Glutamatergic neuron (in vitro differentiated cells): ENCODE results near the gene SAMMSON. TPM values are rescaled to one million over a fixed set of nuclear protein-coding genes. Genes with fewer than 3 reads are reported as not detected.

ENCODE experiments used
- DNase-seq: peaks from one replicate; pipeline ENCODE4 v3.0.0; 2022
- H3K27ac Mint-ChIP-seq: one replicate; pipeline ENCODE4 v1.8.0; 2020; ENCODE audit warnings: mild to moderate bottlenecking, mixed read lengths, inconsistent platforms; ENCODE audit not compliant: unreplicated experiment
- H3K27me3 Mint-ChIP-seq: one replicate; pipeline ENCODE4 v1.8.0; 2020; ENCODE audit warnings: mild to moderate bottlenecking, moderate library complexity, mixed read lengths, inconsistent platforms; ENCODE audit not compliant: unreplicated experiment
- H3K36me3 Mint-ChIP-seq: one replicate; pipeline ENCODE4 v1.8.0; 2020; ENCODE audit warnings: mild to moderate bottlenecking, mixed read lengths, inconsistent platforms; ENCODE audit not compliant: unreplicated experiment
- H3K4me1 Mint-ChIP-seq: one replicate; pipeline ENCODE4 v1.8.0; 2020; ENCODE audit warnings: mild to moderate bottlenecking, low read depth, mixed read lengths, inconsistent platforms; ENCODE audit not compliant: unreplicated experiment
- H3K4me3 Mint-ChIP-seq: one replicate; pipeline ENCODE4 v1.8.0; 2020; ENCODE audit warnings: mild to moderate bottlenecking, mixed read lengths, inconsistent platforms; ENCODE audit not compliant: unreplicated experiment
- H3K9me3 Mint-ChIP-seq: one replicate; pipeline ENCODE4 v1.8.0; 2020; ENCODE audit warnings: mild to moderate bottlenecking, moderate library complexity, mixed read lengths, inconsistent platforms; ENCODE audit not compliant: unreplicated experiment
- CTCF ChIP-seq: fragments of 200-600 bp; sonication (generic); IDR thresholded peaks from one replicate; pipeline ENCODE4 v1.5.0; 2021; ENCODE audit not compliant: partially characterized antibody, unreplicated experiment
- total RNA-seq: library from RNA; stranded (reverse); fragmentation: NEBNext Ultra II Directional; extraction: Animal tissue kit (Norgen Biotek cat#: 25700); gene quantifications from one replicate; pipeline ENCODE4 v1.2.1, GENCODE V29; 2021; ENCODE audit not compliant: unreplicated experiment

SAMMSON gene
- total RNA-seq, 1 donor from 2014 or later, result not detected

DNA sequence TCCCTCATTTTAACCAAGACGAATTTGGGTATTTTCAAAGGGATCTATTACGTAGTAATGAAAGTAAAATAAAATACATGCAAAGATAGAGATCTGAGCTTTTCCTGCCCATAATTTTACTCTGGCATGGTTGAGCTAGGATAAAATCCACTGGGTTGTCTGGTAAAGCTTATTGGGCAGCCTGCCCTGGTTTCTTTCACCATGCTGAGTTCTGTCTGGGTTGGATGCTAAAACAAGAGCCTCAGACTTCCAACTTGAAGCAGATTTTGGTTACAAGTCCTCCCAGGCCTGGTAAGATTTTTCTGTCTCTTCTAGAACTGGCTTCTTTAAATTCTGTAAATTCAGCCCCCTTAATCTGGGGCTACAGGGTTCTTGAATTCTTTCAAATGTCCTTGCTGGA, 86.8 kb downstream of the SAMMSON start:
- Mint-ChIP-seq H3K27me3 (no peaks in the 10 kb centered on the region), H3K9me3 (no peaks in the 10 kb centered on the region)

DNA sequence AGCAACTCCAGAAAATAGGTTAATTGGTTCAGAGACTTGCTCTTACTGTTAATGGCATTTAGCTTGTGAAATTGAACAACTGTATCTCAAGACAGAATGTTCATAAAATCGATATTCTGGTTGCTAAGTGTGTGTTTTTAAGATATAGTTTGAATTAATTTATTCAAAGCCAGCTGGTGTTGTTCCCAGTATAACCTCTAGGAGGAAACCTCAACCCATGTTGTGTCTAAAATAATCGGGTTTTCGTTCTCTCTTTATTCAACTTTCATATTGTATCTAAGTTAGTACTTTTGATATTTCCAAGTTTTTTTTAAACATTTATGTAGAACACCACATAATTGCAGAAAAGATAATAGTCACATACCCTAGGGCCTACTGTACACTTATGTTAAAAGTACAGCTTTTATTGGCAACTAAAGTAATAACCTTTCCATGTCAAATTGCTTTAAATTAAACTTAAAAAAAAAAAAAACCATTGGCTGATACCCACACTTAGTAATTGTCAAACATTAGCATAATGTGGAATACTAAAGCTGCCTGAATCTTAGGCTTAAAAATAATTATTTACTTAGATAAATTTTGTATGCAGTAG, 90.9 kb downstream of the SAMMSON start:
- Mint-ChIP-seq H3K4me1 (peaks cover 6% of the 10 kb centered on the region), H3K27me3 (no peaks in the 10 kb centered on the region), H3K4me3 (no peak overlapping the region), H3K27ac (no peak overlapping the region), H3K36me3 (no peaks in the 10 kb centered on the region), H3K9me3 (no peaks in the 10 kb centered on the region)
- peak; percentile 86 for TF ChIP-seq CTCF
- DNase-seq, result no peak

More for the DNA sequence above, 86.8 kb downstream of the SAMMSON start:
- Mint-ChIP-seq H3K27ac (no peak overlapping the region), H3K4me1 (peaks cover 6% of the 10 kb centered on the region), H3K36me3 (peaks cover 4% of the 10 kb centered on the region), H3K4me3 (no peak overlapping the region)
- DNase-seq, result no peak
- TF ChIP-seq CTCF, result no peak

DNA sequence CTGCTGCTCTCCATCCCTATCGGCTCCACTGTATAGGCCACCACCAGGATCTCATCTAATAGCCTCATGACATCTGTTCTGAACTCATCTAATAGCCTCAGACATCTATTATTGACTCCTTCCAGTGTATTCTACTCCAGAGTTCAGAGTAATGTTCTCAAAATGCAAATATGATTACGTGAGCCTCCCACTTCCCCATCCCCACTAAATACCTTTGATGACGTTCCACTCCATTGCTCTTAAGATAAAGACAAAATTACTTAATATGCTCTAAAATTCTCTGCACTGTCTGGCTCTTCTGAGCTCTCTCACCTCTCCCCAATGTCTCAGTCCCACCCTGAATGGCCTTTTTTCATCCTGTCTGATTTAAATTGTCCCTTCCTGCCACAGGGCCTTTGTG, 94.7 kb downstream of the SAMMSON start:
- DNase-seq, result no peak
- Mint-ChIP-seq H3K4me1 (peaks cover 6% of the 10 kb centered on the region), H3K27ac (no peak overlapping the region), H3K27me3 (no peaks in the 10 kb centered on the region), H3K9me3 (no peaks in the 10 kb centered on the region), H3K4me3 (no peak overlapping the region), H3K36me3 (no peaks in the 10 kb centered on the region)
- TF ChIP-seq CTCF, result no peak

DNA sequence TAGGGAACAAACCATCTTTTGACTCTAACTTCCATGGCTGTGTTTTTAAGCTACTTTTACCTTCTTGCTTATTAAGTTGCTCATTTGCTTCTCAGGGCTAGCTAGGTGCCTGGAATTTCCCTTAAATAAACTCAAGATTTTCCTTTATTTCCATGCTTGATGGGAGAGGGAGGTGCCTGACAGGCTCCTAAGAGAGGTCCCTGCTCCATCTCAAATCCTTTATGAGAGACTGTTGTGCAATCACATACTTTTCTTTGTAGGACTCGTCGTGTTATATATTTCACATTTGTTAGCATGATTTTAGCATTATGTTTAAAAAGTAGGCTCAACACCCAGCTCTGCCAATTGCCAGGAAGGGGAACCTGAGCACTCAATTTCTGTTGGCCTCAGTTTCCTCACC, 95.7 kb downstream of the SAMMSON start:
- no peaks in the 10 kb centered on the region for H3K27me3 Mint-ChIP-seq
- no peak for TF ChIP-seq CTCF
- H3K4me1 Mint-ChIP-seq, result peaks cover 3% of the 10 kb centered on the region
- no peak for DNase-seq
- no peak overlapping the region for H3K27ac Mint-ChIP-seq
- no peaks in the 10 kb centered on the region for H3K36me3 Mint-ChIP-seq
- H3K9me3 Mint-ChIP-seq, result no peaks in the 10 kb centered on the region
- no peak overlapping the region for H3K4me3 Mint-ChIP-seq

GRCh38 chr3:70096376-70097066, 97.0 kb downstream of the SAMMSON start:
- no peaks in the 10 kb centered on the region for H3K4me1 Mint-ChIP-seq

More at GRCh38 chr3:70096376-70097066, 97.0 kb downstream of the SAMMSON start:
- no peaks in the 10 kb centered on the region for H3K36me3 Mint-ChIP-seq
- no peaks in the 10 kb centered on the region for H3K9me3 Mint-ChIP-seq
- no peak for TF ChIP-seq CTCF
- H3K4me3 Mint-ChIP-seq, result no peak overlapping the region
- no peaks in the 10 kb centered on the region for H3K27me3 Mint-ChIP-seq
- no peak overlapping the region for H3K27ac Mint-ChIP-seq
- no peak for DNase-seq
